IMR-90 (cell line): ENCODE results near the gene CREB5. TPM values are rescaled to one million over a fixed set of nuclear protein-coding genes. Genes with fewer than 3 reads are reported as not detected.

Experiments
- ATAC-seq: fragments of 200-7000 bp; cut with Tn5 transposase; 2 replicates; pipeline ENCODE4 v1.9.1; 2020; ENCODE audit warnings: low read depth, mild to moderate bottlenecking, moderate library complexity
- BruUV-seq: library from RNA; stranded (reverse); fragments of 400-500 nt; replicated peaks from 2 replicates; lab custom pipeline; 2021; lab: Mats Ljungman, UMichigan
- CTCF ChIA-PET: fragments of 300-600 bp; formaldehyde crosslinking; extraction: SDS; loops from one replicate; lab custom pipeline; 2021; ENCODE audit warnings: antibody characterized with exemption; lab: Yijun Ruan, JAX
- POLR2A ChIA-PET: fragments of 300-600 bp; sonication (Branson Sonifier 250); formaldehyde crosslinking; loops from one replicate; lab custom pipeline; 2022; ENCODE audit warnings: antibody characterized with exemption; ENCODE audit not compliant: unreplicated experiment; lab: Charles Lee
- DNase-seq: peaks from one replicate; pipeline ENCODE4 v3.0.0; 2013
- H2AFZ ChIP-seq: replicated peaks from 2 replicates; pipeline ENCODE3; 2013; ENCODE audit warnings: low read length, mild to moderate bottlenecking; ENCODE audit not compliant: poor library complexity
- H2AK5ac ChIP-seq: 2 replicates; pipeline ENCODE4 v1.6.1; 2013; ENCODE audit warnings: low read depth, low read length, inconsistent platforms
- H2AK9ac ChIP-seq: replicated peaks from 2 replicates; pipeline ENCODE3; 2013; ENCODE audit warnings: mild to moderate bottlenecking, low read depth, low read length, moderate library complexity; ENCODE audit not compliant: poor library complexity
- H2BK120ac ChIP-seq: 2 replicates; pipeline ENCODE4 v1.6.1; 2013; ENCODE audit warnings: low read depth, low read length, inconsistent platforms
- H2BK15ac ChIP-seq: 3 replicates; pipeline ENCODE4 v1.6.1; 2013; ENCODE audit warnings: low read depth, low read length, inconsistent platforms
- H2BK20ac ChIP-seq: 2 replicates; pipeline ENCODE4 v1.6.1; 2013; ENCODE audit warnings: low read depth, mild to moderate bottlenecking, inconsistent platforms, low read length, moderate library complexity
- H2BK5ac ChIP-seq: 2 replicates; pipeline ENCODE4 v1.6.1; 2013; ENCODE audit warnings: mild to moderate bottlenecking, low read depth, low read length, inconsistent platforms; ENCODE audit not compliant: poor library complexity, severe bottlenecking
- H3K14ac ChIP-seq: replicated peaks from 2 replicates; pipeline ENCODE4 v1.6.1; 2013; ENCODE audit warnings: low read depth, low read length, inconsistent platforms
- H3K18ac ChIP-seq: 2 replicates; pipeline ENCODE4 v1.6.1; 2013; ENCODE audit warnings: low read depth, low read length, control low read depth
- H3K23ac ChIP-seq: 2 replicates; pipeline ENCODE4 v1.6.1; 2013; ENCODE audit warnings: low read depth, low read length, inconsistent platforms
- H3K27ac ChIP-seq: 2 replicates; pipeline ENCODE4 v1.5.1; 2013; ENCODE audit warnings: mild to moderate bottlenecking, control low read depth, low read length; ENCODE audit not compliant: insufficient read depth
- H3K27me3 ChIP-seq: 2 replicates; pipeline ENCODE4 v1.6.1; 2013; ENCODE audit warnings: low read length; ENCODE audit not compliant: control insufficient read depth, insufficient read depth
- H3K36me3 ChIP-seq: 2 replicates; pipeline ENCODE4 v1.6.1; 2013; ENCODE audit warnings: low read length, mixed read lengths; ENCODE audit not compliant: control insufficient read depth, insufficient read depth
- H3K4ac ChIP-seq: 2 replicates; pipeline ENCODE4 v1.6.1; 2013; ENCODE audit warnings: low read depth, low read length, inconsistent platforms
- H3K4me1 ChIP-seq: 2 replicates; pipeline ENCODE4 v1.6.1; 2013; ENCODE audit warnings: low read length, mixed read lengths; ENCODE audit not compliant: control insufficient read depth, insufficient read depth
- H3K4me2 ChIP-seq: 2 replicates; pipeline ENCODE4 v1.6.1; 2013; ENCODE audit warnings: low read depth, mild to moderate bottlenecking, control low read depth, low read length, moderate library complexity
- H3K4me3 ChIP-seq: 2 replicates; pipeline ENCODE4 v1.5.1; 2013; ENCODE audit warnings: low read depth, mild to moderate bottlenecking, control low read depth, low read length, moderate library complexity; ENCODE audit not compliant: insufficient read depth
- H3K56ac ChIP-seq: 2 replicates; pipeline ENCODE4 v1.6.1; 2013; ENCODE audit warnings: low read length, inconsistent platforms; ENCODE audit not compliant: insufficient read depth; ENCODE audit errors: extremely low read depth
- H3K79me1 ChIP-seq, 2 experiments: 2 replicates each; pipeline ENCODE4 v1.6.1; 2013; ENCODE audit warnings: low read length in 2 of 2, inconsistent platforms in 1 of 2, low read depth in 1 of 2
- H3K9ac ChIP-seq: 2 replicates; pipeline ENCODE4 v1.6.1; 2013; ENCODE audit warnings: low read depth, low read length, control low read depth
- H3K9me1 ChIP-seq: 2 replicates; pipeline ENCODE4 v1.6.1; 2013; ENCODE audit warnings: low read length, inconsistent platforms; ENCODE audit not compliant: insufficient read depth
- H3K9me3 ChIP-seq: 2 replicates; pipeline ENCODE4 v1.6.1; 2013; ENCODE audit warnings: low read length; ENCODE audit not compliant: control insufficient read depth, insufficient read depth
- H4K20me1 ChIP-seq: 2 replicates; pipeline ENCODE4 v1.6.1; 2013; ENCODE audit warnings: low read length, inconsistent platforms; ENCODE audit not compliant: insufficient read depth
- H4K5ac ChIP-seq: 2 replicates; pipeline ENCODE4 v1.6.1; 2013; ENCODE audit warnings: mild to moderate bottlenecking, low read depth, low read length, control low read depth
- H4K8ac ChIP-seq, 2 experiments: 2 replicates each; pipeline ENCODE4 v1.6.1; 2013; ENCODE audit warnings: low read depth in 2 of 2, low read length in 2 of 2, control low read depth in 1 of 2, inconsistent platforms in 1 of 2
- H4K91ac ChIP-seq: 2 replicates; pipeline ENCODE4 v1.6.1; 2013; ENCODE audit warnings: low read depth, low read length, inconsistent platforms; ENCODE audit not compliant: insufficient read depth
- BHLHE40 ChIP-seq: fragments of 150-350 bp; IDR thresholded peaks from 2 replicates; pipeline ENCODE4 v1.6.1; 2016; ENCODE audit warnings: mild to moderate bottlenecking, low read depth, low read length
- CEBPB ChIP-seq: IDR thresholded peaks from 2 replicates; pipeline ENCODE4 v1.6.1; 2012; ENCODE audit warnings: low read depth, low read length, improper control_type of control experiment
- CHD1 ChIP-seq: IDR thresholded peaks from 2 replicates; pipeline ENCODE4 v1.6.1; 2012; ENCODE audit warnings: low read depth, low read length, improper control_type of control experiment
- CTCF ChIP-seq: conservative IDR thresholded peaks from 2 replicates; pipeline ENCODE4 v1.5.1; 2012; ENCODE audit warnings: mild to moderate bottlenecking, low read depth, low read length, improper control_type of control experiment
- ELK1 ChIP-seq: fragments of 150-350 bp; IDR thresholded peaks from 2 replicates; pipeline ENCODE4 v1.6.1; 2016; ENCODE audit warnings: low read depth, mild to moderate bottlenecking, low read length, moderate library complexity, borderline replicate concordance
- FOS ChIP-seq: fragments of 150-350 bp; IDR thresholded peaks from 2 replicates; pipeline ENCODE4 v1.6.1; 2016; ENCODE audit warnings: low read depth, low read length
- MAFK ChIP-seq: IDR thresholded peaks from 2 replicates; pipeline ENCODE4 v1.6.1; 2012; ENCODE audit warnings: low read depth, low read length, improper control_type of control experiment
- MAZ ChIP-seq: IDR thresholded peaks from 2 replicates; pipeline ENCODE4 v1.6.1; 2012; ENCODE audit warnings: low read depth, mild to moderate bottlenecking, low read length, improper control_type of control experiment, moderate library complexity, borderline replicate concordance
- MXI1 ChIP-seq: IDR thresholded peaks from 2 replicates; pipeline ENCODE4 v1.6.1; 2012; ENCODE audit warnings: low read depth, mild to moderate bottlenecking, low read length, moderate library complexity, borderline replicate concordance
- NFE2L2 ChIP-seq: fragments of 150-350 bp; IDR thresholded peaks from 2 replicates; pipeline ENCODE4 v1.6.1; 2016; ENCODE audit warnings: low read depth, mild to moderate bottlenecking, low read length
- POLR2A ChIP-seq: IDR thresholded peaks from 2 replicates; pipeline ENCODE4 v1.6.1; 2012; ENCODE audit warnings: mild to moderate bottlenecking, low read depth, low read length
- RAD21 ChIP-seq: IDR thresholded peaks from 2 replicates; pipeline ENCODE4 v1.6.1; 2012; ENCODE audit warnings: low read length, improper control_type of control experiment
- RCOR1 ChIP-seq: IDR thresholded peaks from 2 replicates; pipeline ENCODE4 v1.6.1; 2012; ENCODE audit warnings: mild to moderate bottlenecking, low read length, improper control_type of control experiment; ENCODE audit not compliant: insufficient replicate concordance
- SMC3 ChIP-seq: fragments of 150-350 bp; IDR thresholded peaks from 2 replicates; pipeline ENCODE4 v1.6.1; 2016; ENCODE audit warnings: low read depth, mild to moderate bottlenecking, antibody characterized with exemption, low read length, moderate library complexity
- USF2 ChIP-seq: fragments of 150-350 bp; IDR thresholded peaks from 2 replicates; pipeline ENCODE4 v1.6.1; 2017; ENCODE audit warnings: mild to moderate bottlenecking, antibody characterized with exemption, low read length, low read depth
- WGBS, 2 experiments: methylation state at CpG; one replicate each; pipeline versions ENCODE4 v1.1.5 to v1.1.7; 2013; ENCODE audit warnings: missing lambda C conversion rate in 2 of 2; ENCODE audit not compliant: insufficient read length in 1 of 2; ENCODE audit errors: extremely low coverage in 2 of 2; 5-methylcytosine and 5-hydroxymethylcytosine counted together
- dilution Hi-C: fragments of 300-500 bp; cut with HindIII; formaldehyde crosslinking; loops from one replicate; pipeline ENCODE4 v1.14.3; 2018; ENCODE audit warnings: low sequenced_read_pairs; ENCODE audit not compliant: unreplicated experiment
- in situ Hi-C: fragments of 300-500 bp; cut with MboI; formaldehyde crosslinking; loops from 3 replicates; pipeline ENCODE4 v1.14.3; 2019; ENCODE audit warnings: low sequenced_read_pairs, inconsistent platforms, mixed read lengths
- intact Hi-C: fragments of 100-400 bp; cut with micrococcal nuclease; formaldehyde crosslinking; loops from 2 replicates; pipeline ENCODE4 v1.10.0; 2022
- polyA plus RNA-seq, 3 experiments: library from polyadenylated mRNA; depleted of rRNA; stranded (reverse); fragments of >200 nt; gene quantifications; 2 replicates each; pipeline ENCODE4 v1.2.3, GENCODE V29; 2012; ENCODE audit warnings: low replicate concordance in 1 of 3
- total RNA-seq: library from RNA; depleted of rRNA; stranded (reverse); fragments of >200 nt; gene quantifications from 2 replicates; pipeline ENCODE4 v1.2.3, GENCODE V29; 2012

The CREB5 gene
- total and polyA plus RNA-seq, 2 of the 4 experiments (the other 2 are of a cell fraction), result 7.3 to 13.1 TPM

DNA sequence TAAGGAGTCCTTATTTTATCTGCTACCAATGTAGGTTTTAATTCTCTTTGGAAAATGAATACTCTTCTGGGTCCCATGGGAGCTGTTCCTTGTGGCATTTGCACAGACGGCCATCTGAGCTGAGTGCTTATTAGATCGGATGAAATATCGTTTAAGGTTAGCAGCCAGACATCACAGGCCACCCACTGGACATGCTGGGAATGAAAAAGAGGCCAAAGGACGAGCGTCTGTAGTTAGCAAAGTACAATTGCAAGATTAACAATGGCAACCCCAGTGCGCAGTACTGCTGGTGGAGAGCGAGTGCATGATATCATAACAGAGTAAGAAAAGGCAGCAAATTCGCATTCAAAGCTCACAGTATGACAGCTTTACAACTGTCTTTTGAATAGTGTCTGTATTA lies 28.3 kb upstream of the CREB5 start:
- Histone ChIP-seq H3K4me1 (peaks cover 4% of the 10 kb centered on the region; the same call in 1 of the 2 replicates), H3K4me3 (no peak overlapping the region), H3K9ac (no peak overlapping the region), H4K20me1 (no peaks in the 10 kb centered on the region), H2BK15ac (no peak overlapping the region), H2AK9ac (no peak overlapping the region), H3K79me1 (no peaks in the 10 kb centered on the region), H3K9me3 (no peaks in the 10 kb centered on the region), H3K4ac (no peak overlapping the region), H3K27ac (no peak overlapping the region), H3K56ac (no peak overlapping the region), H2AK5ac (no peak overlapping the region), H3K27me3 (peaks cover 5% of the 10 kb centered on the region; the same call in 1 of the 2 replicates), H3K36me3 (no peaks in the 10 kb centered on the region), H3K14ac (no peak overlapping the region), H2AFZ (no peak overlapping the region), H4K5ac (no peak overlapping the region), H4K91ac (no peak overlapping the region), H3K18ac (no peak overlapping the region), H4K8ac (no peak overlapping the region), H3K4me2 (no peak overlapping the region), H3K23ac (no peak overlapping the region), H2BK5ac (no peak overlapping the region), H2BK120ac (no peak overlapping the region), H2BK20ac (no peak overlapping the region), H3K9me1 (no peaks in the 10 kb centered on the region; the same call in 1 of the 2 replicates)
- no peak for ATAC-seq
- ChIA-PET CTCF (no interaction called here), POLR2A (no interaction called here)
- no TSS peak for BruUV-seq
- TF ChIP-seq MAFK (no peak), FOS (no peak), RCOR1 (no peak), RAD21 (no peak), CHD1 (no peak), BHLHE40 (no peak), USF2 (no peak), NFE2L2 (no peak), CEBPB (no peak), CTCF (no peak), MAZ (no peak), ELK1 (no peak), SMC3 (no peak), MXI1 (no peak), POLR2A (no peak)
- DNase-seq, result no peak
- WGBS, 2 experiments, result 94% methylated on average over 4 of the region's 8 CpGs; no CpG with 5 or more reads in 1 of the 2 experiments
- intact Hi-C loops (loop anchor here (10.0 kb wide), 1 partner anchor 1021 kb away; no protein-coding TSS in a partner anchor), dilution Hi-C loops (no loop called here), in situ Hi-C loops (loop anchor here (25.0 kb wide), 1 partner anchor 728 kb away; no protein-coding TSS in a partner anchor)
